CD4-positive, alpha-beta T cell treated with Interleukin-1 beta for 1 hour (primary cell): Measurements from ENCODE around the gene ADGRV1.
"Not testable (repeated sequence)": the region's sequence is repeated elsewhere in the genome, so short reads cannot be mapped to it uniquely, and the experiment has no call there.

Experiments
- DNase-seq, 2 donors: peaks; one replicate each; pipeline ENCODE4 v3.0.0-alpha.2; 2020 to 2022

ADGRV1 gene

GRCh38 chr5:90962481-90962880, 403.9 kb downstream of the ADGRV1 start:
- DNase-seq: no peak

- no peak for DNase-seq
These were observed 406.6 kb downstream of the ADGRV1 start for GRCh38 chr5:90965110-90965685.

- no peak for DNase-seq
These were observed 408.8 kb downstream of the ADGRV1 start for GRCh38 chr5:90967443-90967842.

GRCh38 chr5:90967851-90968250, 409.3 kb downstream of the ADGRV1 start:
- no peak for DNase-seq

GRCh38 chr5:90968319-90968718, 409.7 kb downstream of the ADGRV1 start:
- no peak for DNase-seq

GRCh38 chr5:90969945-90970344, 411.3 kb downstream of the ADGRV1 start:
- not testable (repeated sequence) for DNase-seq

- no peak for DNase-seq
These were observed 422.6 kb downstream of the ADGRV1 start for GRCh38 chr5:90981177-90981576.

GRCh38 chr5:90981821-90982220, 423.2 kb downstream of the ADGRV1 start:
- no peak for DNase-seq

GRCh38 chr5:90982576-90982975, 424.0 kb downstream of the ADGRV1 start:
- no peak for DNase-seq

- no peak for DNase-seq
These were observed 424.6 kb downstream of the ADGRV1 start for GRCh38 chr5:90983148-90983547.

GRCh38 chr5:90983711-90984124, 425.1 kb downstream of the ADGRV1 start:
- DNase-seq: no peak

- DNase-seq: no peak
These were observed 426.7 kb downstream of the ADGRV1 start for GRCh38 chr5:90985341-90985740.

- DNase-seq: no peak
These were observed 429.1 kb downstream of the ADGRV1 start for GRCh38 chr5:90987726-90988125.

GRCh38 chr5:90991201-90991600, 432.6 kb downstream of the ADGRV1 start:
- no peak for DNase-seq

- no peak for DNase-seq
These were observed 436.2 kb downstream of the ADGRV1 start for GRCh38 chr5:90994796-90995195.

GRCh38 chr5:90996089-90996488, 437.5 kb downstream of the ADGRV1 start:
- DNase-seq: no peak

- DNase-seq: no peak
These were observed 438.5 kb downstream of the ADGRV1 start for GRCh38 chr5:90997082-90997481.

- DNase-seq: no peak
These were observed 442.1 kb downstream of the ADGRV1 start for GRCh38 chr5:91000743-91001142.

- no peak for DNase-seq
These were observed 448.1 kb downstream of the ADGRV1 start for GRCh38 chr5:91006713-91007112.

- DNase-seq: no peak
These were observed 448.7 kb downstream of the ADGRV1 start for GRCh38 chr5:91007251-91007650.

- no peak for DNase-seq
These were observed 449.3 kb downstream of the ADGRV1 start for GRCh38 chr5:91007780-91008402.

GRCh38 chr5:91010090-91010489, 451.5 kb downstream of the ADGRV1 start:
- DNase-seq: no peak

- no peak for DNase-seq
These were observed 452.4 kb downstream of the ADGRV1 start for GRCh38 chr5:91011029-91011428.

GRCh38 chr5:91012867-91013266, 454.3 kb downstream of the ADGRV1 start:
- DNase-seq: not testable (repeated sequence)

GRCh38 chr5:91016322-91016721, 457.7 kb downstream of the ADGRV1 start:
- DNase-seq: no peak
